Inflammatory macrophage treated with lipopolysaccharide for 1 hour (primary cell): Measurements from ENCODE around the gene SH2D4B.

Experiments used
- DNase-seq, 2 donors: peaks; one replicate each; pipeline ENCODE4 v3.0.0-alpha.2; 2020 to 2022

The SH2D4B gene

GRCh38 chr10:80545258-80545881, 7.7 kb downstream of the SH2D4B start:
- DNase-seq, result no peak

- no peak for DNase-seq
Observed at GRCh38 chr10:80552151-80552646, 14.5 kb downstream of the SH2D4B start.

GRCh38 chr10:80553436-80553835, 15.7 kb downstream of the SH2D4B start:
- DNase-seq, result no peak

- no peak for DNase-seq
Observed at GRCh38 chr10:80554050-80554449, 16.3 kb downstream of the SH2D4B start.

GRCh38 chr10:80555415-80555814, 17.7 kb downstream of the SH2D4B start:
- no peak for DNase-seq

- DNase-seq, result no peak
Observed at GRCh38 chr10:80561950-80562349, 24.2 kb downstream of the SH2D4B start.

GRCh38 chr10:80567292-80567691, 29.6 kb downstream of the SH2D4B start:
- DNase-seq, result no peak

- no peak for DNase-seq
Observed at GRCh38 chr10:80569131-80569895, 31.6 kb downstream of the SH2D4B start.

- DNase-seq, result no peak
Observed at GRCh38 chr10:80571352-80571751, 33.6 kb downstream of the SH2D4B start.

- DNase-seq, result peak; percentile 23 to 46
Observed at GRCh38 chr10:80579181-80579763, 41.6 kb downstream of the SH2D4B start.

- DNase-seq, result no peak
Observed at GRCh38 chr10:80579849-80580637, 42.3 kb downstream of the SH2D4B start.

- DNase-seq, result peak; percentile 62 to 75
Observed at GRCh38 chr10:80580638-80581468, 43.2 kb downstream of the SH2D4B start.

- no peak for DNase-seq
Observed at GRCh38 chr10:80581469-80581835, 43.8 kb downstream of the SH2D4B start.

- DNase-seq, result no peak
Observed at GRCh38 chr10:80582286-80582960, 44.7 kb downstream of the SH2D4B start.

- DNase-seq, result no peak
Observed at GRCh38 chr10:80583685-80584084, 46.0 kb downstream of the SH2D4B start.

GRCh38 chr10:80585812-80586211, 48.1 kb downstream of the SH2D4B start:
- no peak for DNase-seq

GRCh38 chr10:80588546-80588945, 50.8 kb downstream of the SH2D4B start:
- no peak for DNase-seq

- no peak for DNase-seq
Observed at GRCh38 chr10:80589726-80590373, 52.1 kb downstream of the SH2D4B start.

- no peak for DNase-seq
Observed at GRCh38 chr10:80590585-80591125, 53.0 kb downstream of the SH2D4B start.

- peak; percentile 34 to 78 for DNase-seq
Observed at GRCh38 chr10:80596391-80597257, 58.9 kb downstream of the SH2D4B start.
